ENCODE results near the gene PIGC.

PIGC gene

DNA sequence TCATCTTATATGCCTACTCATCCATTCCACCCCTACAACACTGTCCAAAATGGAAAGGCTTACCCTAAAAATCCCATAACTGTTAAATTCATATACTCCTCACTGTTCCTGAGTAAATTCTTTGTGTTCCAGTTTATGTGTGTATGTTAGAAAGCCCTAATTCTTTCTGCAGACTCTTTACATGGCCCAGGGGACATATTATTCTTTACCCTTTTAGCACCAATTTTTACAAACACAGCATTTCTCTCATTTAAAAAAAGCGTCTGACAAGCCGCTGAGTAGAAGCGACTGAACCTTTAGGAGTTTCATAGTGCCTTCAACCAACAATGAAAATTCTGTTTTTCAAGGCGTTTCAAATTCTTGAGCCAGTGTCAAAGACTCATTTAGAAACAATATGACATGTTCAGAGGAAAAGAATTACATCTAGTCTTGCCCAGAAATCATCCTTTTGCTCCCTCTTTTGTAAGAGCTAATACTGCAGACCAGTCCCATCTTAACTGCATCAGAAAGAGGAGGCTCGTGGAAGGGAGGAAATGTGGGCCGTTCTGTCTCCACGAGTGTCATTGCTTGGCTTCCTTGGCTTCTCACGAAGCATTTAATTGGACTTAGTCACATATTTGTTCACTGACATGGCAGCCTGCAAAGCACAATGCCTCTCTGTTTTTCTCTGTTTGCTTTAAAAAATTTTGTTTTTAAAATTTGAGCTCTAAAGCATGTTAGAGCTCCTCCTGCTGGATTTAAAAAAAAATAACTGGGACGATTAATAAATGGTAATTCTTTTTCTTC, 44.7 kb downstream of the PIGC start:
- DNase-seq (ENCODE audit: low read depth) = peak; percentile 94

- DNase-seq (ENCODE audit: low read depth) = no peak
These were observed 45.7 kb downstream of the PIGC start for GRCh38 chr1:172398193-172398592.

GRCh38 chr1:172397633-172398032, 46.2 kb downstream of the PIGC start:
- no peak for DNase-seq (ENCODE audit: low read depth)

GRCh38 chr1:172397221-172397620, 46.6 kb downstream of the PIGC start:
- DNase-seq (ENCODE audit: low read depth) = no peak

DNA sequence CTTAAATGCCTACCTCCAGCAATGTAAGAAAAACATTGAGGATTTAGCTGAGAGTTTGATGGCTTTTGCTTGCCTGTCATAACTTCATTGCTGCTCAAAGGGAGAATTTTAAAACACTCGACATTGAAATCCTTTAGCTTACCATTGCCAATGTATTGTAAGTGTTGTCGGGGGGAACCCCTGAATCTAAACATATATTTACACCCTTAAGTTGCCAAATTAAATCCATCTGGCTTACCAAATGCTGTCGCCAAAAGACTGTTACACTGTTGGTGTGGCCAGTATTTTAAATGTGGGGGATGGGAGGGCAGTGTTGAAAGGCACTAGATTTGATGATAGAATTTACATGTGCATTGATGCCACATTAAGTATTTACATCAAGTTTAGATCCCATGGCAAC, 48.3 kb downstream of the PIGC start:
- DNase-seq (ENCODE audit: low read depth) = no peak

DNA sequence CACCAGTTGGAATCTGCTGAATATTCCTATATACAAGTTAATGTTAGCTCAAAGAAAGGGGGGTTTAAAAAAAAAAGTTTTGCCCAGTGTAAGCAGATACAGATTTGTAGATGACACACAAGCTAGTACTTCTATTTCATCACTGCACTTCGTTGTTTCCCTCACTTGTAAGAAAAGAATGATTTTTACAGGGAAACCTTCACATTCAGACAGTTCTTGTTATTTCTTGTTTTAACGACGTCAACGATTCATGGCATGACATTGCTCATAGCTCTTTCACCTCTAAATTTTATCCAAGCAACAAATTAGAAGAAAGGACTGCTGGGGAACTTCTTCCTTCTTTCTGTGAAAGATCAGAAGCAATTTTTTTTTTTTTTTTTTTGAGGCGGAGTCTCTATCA, 49.1 kb downstream of the PIGC start:
- DNase-seq (ENCODE audit: low read depth) = no peak

- no peak for DNase-seq (ENCODE audit: low read depth)
These were observed 49.6 kb downstream of the PIGC start for GRCh38 chr1:172394141-172394751.

DNA sequence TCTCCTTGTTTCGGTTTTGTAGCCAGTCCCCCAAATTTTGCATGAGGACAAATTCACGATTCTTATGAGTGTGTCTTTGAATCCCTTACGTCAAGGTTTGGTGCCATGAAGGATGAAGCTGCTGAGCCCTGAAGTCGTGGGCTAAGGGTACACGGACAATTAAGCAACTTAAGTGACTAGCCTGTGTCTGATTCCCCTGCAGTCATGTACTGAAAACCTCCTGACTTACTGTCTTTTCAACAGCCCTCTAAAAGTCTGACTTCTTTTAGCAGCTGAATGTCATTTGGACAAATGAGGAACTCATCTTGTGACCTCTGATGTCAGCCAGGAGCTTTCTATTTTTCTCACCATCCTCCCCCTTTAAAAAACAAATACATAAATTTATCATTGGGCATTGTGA, 50.5 kb downstream of the PIGC start:
- no peak for DNase-seq (ENCODE audit: low read depth)

GRCh38 chr1:172391976-172392375, 51.9 kb downstream of the PIGC start:
- no peak for DNase-seq (ENCODE audit: low read depth)

Data from stromal cell of bone marrow (primary cell).